ENCODE data around the gene SEMA3E.

GRCh38 chr7:83546586-83546985, 102.4 kb downstream of the SEMA3E start:
- TF ChIP-seq, protein P1, sequence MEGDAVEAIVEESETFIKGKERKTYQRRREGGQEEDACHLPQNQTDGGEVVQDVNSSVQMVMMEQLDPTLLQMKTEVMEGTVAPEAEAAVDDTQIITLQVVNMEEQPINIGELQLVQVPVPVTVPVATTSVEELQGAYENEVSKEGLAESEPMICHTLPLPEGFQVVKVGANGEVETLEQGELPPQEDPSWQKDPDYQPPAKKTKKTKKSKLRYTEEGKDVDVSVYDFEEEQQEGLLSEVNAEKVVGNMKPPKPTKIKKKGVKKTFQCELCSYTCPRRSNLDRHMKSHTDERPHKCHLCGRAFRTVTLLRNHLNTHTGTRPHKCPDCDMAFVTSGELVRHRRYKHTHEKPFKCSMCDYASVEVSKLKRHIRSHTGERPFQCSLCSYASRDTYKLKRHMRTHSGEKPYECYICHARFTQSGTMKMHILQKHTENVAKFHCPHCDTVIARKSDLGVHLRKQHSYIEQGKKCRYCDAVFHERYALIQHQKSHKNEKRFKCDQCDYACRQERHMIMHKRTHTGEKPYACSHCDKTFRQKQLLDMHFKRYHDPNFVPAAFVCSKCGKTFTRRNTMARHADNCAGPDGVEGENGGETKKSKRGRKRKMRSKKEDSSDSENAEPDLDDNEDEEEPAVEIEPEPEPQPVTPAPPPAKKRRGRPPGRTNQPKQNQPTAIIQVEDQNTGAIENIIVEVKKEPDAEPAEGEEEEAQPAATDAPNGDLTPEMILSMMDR (IDR thresholded peaks at IDR 0.05) = no peak
- TF ChIP-seq JUND (IDR thresholded peaks at IDR 0.05) (0 out of 2 replicates have a peak, but pooled peaks have one; percentile 24), GABPA (IDR thresholded peaks at IDR 0.05; ENCODE audit: low read depth) (no peak), USF2 (IDR thresholded peaks at IDR 0.05; ENCODE audit: borderline replicate concordance, low read depth, low read length) (no peak), TAF1 (IDR thresholded peaks at IDR 0.05; ENCODE audit: borderline replicate concordance, low read depth, low read length) (no peak), EZH2phosphoT487 (IDR thresholded peaks at IDR 0.05; ENCODE audit: borderline replicate concordance, low read depth) (no peak), RCOR1 (IDR thresholded peaks at IDR 0.05; ENCODE audit: low read length) (no peak), RFX5 (IDR thresholded peaks at IDR 0.05; ENCODE audit: low read length) (no peak), TCF12 (IDR thresholded peaks at IDR 0.05) (no peak), PBX3 (IDR thresholded peaks at IDR 0.05) (peak; percentile 3; the same call in 1 of the 2 replicates)
- TF ChIP-seq, protein P2, sequence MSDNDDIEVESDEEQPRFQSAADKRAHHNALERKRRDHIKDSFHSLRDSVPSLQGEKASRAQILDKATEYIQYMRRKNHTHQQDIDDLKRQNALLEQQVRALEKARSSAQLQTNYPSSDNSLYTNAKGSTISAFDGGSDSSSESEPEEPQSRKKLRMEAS (IDR thresholded peaks at IDR 0.05; ENCODE audit: low read depth) = no peak

All from SK-N-SH (cell line).